Small intestine (tissue), 7 donors: ENCODE results near the gene LIMS2. TPM values are rescaled to one million over a fixed set of nuclear protein-coding genes. Genes with fewer than 3 reads are reported as not detected.

ENCODE experiments used
- DNase-seq, 2 donors: peaks; one replicate each; pipeline versions ENCODE4 v3.0.0 to v3.0.0-alpha.2; 2013
- FAIRE-seq: peaks from 2 replicates; lab custom pipeline; 2012; peaks lifted over from hg19 to GRCh38; lab: Jason Lieb, UNC
- H3K27ac ChIP-seq, 3 donors: one replicate each; pipeline ENCODE4 v1.5.1; 2013; ENCODE audit warnings: low read length in 2 of 3, mild to moderate bottlenecking in 2 of 3, control low read depth in 1 of 3, inconsistent platforms in 1 of 3, low read depth in 1 of 3, moderate library complexity in 1 of 3
- H3K27me3 ChIP-seq, 3 donors: one replicate each; pipeline ENCODE4 v1.6.1; 2013; ENCODE audit warnings: low read length in 3 of 3, inconsistent platforms in 1 of 3; ENCODE audit not compliant: control insufficient read depth in 3 of 3, insufficient read depth in 3 of 3
- H3K36me3 ChIP-seq, 3 donors: one replicate each; pipeline ENCODE4 v1.6.1; 2013; ENCODE audit warnings: low read length in 3 of 3, inconsistent platforms in 1 of 3, low read depth in 1 of 3, mild to moderate bottlenecking in 1 of 3, moderate library complexity in 1 of 3; ENCODE audit not compliant: control insufficient read depth in 3 of 3, insufficient read depth in 2 of 3
- H3K4me1 ChIP-seq, 3 donors: one replicate each; pipeline ENCODE4 v1.6.1; 2013; ENCODE audit warnings: low read length in 2 of 3, inconsistent platforms in 1 of 3, low read depth in 1 of 3, mild to moderate bottlenecking in 1 of 3, moderate library complexity in 1 of 3; ENCODE audit not compliant: control insufficient read depth in 3 of 3, insufficient read depth in 2 of 3
- H3K4me3 ChIP-seq, 3 donors: one replicate each; pipeline ENCODE4 v1.5.1; 2013; ENCODE audit warnings: low read length in 3 of 3, control low read depth in 1 of 3, inconsistent platforms in 1 of 3, low read depth in 1 of 3, mild to moderate bottlenecking in 1 of 3, moderate library complexity in 1 of 3
- H3K9me3 ChIP-seq, 2 donors: one replicate each; pipeline ENCODE4 v1.6.1; 2013; ENCODE audit warnings: low read depth in 1 of 2, low read length in 1 of 2; ENCODE audit not compliant: control insufficient read depth in 2 of 2, insufficient read depth in 1 of 2
- WGBS, 3 donors: extraction: QIAGEN DNeasy Blood & Tissue Kit; methylation state at CpG; one replicate each; pipeline ENCODE4 v1.1.7; 2013; 5-methylcytosine and 5-hydroxymethylcytosine counted together
- polyA plus RNA-seq, 4 donors: library from polyadenylated mRNA; stranded (reverse) in 3 of 4; unstranded in 1 of 4; fragments of 200-250 nt in 3 of 4; fragments of 120-200 nt in 1 of 4; gene quantifications; one replicate each; pipeline versions ENCODE4 v1.2.1 to v1.2.3, GENCODE V29; 2013
- donor health status: healthy with polysubstance abuse.
- donor health status: control.
- donor health status: control.
- donor health status: Bipolar disorder and iron deficiency.
- donor health status: healthy.

Gene LIMS2
- polyA plus RNA-seq, 4 donors: 2.2 to 39.5 (median 8.6) TPM

DNA sequence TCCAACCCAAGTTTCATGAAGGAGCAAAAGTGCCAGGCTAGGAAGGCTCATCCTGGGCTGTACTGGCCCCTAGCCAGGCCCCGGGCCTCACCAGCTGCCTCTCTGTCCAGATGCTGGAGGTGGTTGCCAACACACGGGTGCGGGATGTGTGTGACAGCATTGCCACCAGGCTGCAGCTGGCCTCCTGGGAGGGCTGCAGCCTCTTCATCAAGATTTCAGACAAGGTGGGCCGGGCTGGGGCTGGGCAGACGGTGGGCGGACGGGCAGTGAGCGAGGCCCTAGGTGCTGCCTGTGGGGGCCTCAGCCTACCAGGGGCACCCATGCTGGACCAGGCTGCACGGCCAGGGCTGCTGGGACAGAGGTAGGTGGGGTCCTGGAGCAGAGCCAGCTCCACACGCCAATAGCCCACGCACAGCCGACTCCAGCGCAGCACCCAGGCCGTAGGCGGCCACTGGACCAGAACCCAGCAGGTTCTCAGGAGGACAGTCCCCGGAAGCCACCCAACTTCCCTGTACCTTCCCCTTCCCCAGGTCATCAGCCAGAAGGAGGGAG, 41.2 kb downstream of the LIMS2 start:
- peaks cover 0 to 100% (median 15%) of the 10 kb centered on the region in 3 donors for H3K36me3 ChIP-seq
- H3K27ac ChIP-seq: no peak overlapping the region
- no peak for DNase-seq
- H3K27me3 ChIP-seq: no peaks in the 10 kb centered on the region
- peaks cover 0 to 39% (median 0%) of the 10 kb centered on the region in 3 donors for H3K4me1 ChIP-seq
- FAIRE-seq: no peak
- H3K9me3 ChIP-seq: no peaks in the 10 kb centered on the region
- H3K4me3 ChIP-seq: no peak overlapping the region
- WGBS, 3 donors: 76 to 90% (median 85%) methylated on average over 16 of the region's 16 CpGs

DNA sequence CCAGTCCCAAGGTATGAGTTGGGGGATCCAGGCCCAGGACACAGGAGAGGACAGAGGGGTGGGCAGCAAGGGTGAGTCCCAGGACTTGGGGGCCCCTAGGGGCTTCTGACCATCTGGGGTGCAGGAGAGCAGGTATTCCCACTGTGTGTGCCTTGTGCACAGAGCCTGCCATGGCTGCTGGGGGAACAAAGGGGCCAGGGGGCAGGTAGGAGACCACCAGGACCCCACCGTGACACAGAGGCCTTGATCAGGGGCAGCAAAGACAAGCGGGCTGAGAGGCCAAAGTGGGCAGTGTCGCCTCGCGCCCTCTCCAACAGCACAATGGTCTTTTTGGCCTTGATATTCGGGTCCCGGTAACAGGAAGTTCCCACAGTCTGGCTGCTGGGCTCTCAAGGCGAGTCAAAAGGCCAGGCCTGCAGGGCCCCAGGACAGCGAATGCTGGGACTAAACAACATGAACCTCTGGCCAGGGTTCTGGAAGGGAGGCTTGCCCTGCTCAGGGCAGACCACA, 41.7 kb downstream of the LIMS2 start:
- Histone ChIP-seq H3K4me1 (peaks cover 0 to 39% (median 0%) of the 10 kb centered on the region in 3 donors), H3K36me3 (peaks cover 0 to 100% (median 17%) of the 10 kb centered on the region in 3 donors), H3K9me3 (no peaks in the 10 kb centered on the region), H3K27me3 (no peaks in the 10 kb centered on the region), H3K27ac (no peak overlapping the region), H3K4me3 (no peak overlapping the region)
- FAIRE-seq (no peak), DNase-seq (no peak)
- 74 to 93% (median 89%) methylated on average over 9 of the region's 9 CpGs for WGBS, 3 donors

GRCh38 chr2:127632592-127633489, 42.5 kb downstream of the LIMS2 start:
- DNase-seq (no peak), FAIRE-seq (no peak)
- H3K27ac ChIP-seq: no peak overlapping the region
- H3K27me3 ChIP-seq: no peaks in the 10 kb centered on the region
- H3K4me1 ChIP-seq: peaks cover 0 to 36% (median 0%) of the 10 kb centered on the region in 3 donors
- WGBS, 3 donors: 80 to 87% (median 81%) methylated on average over 23 to 25 of the region's 25 CpGs
- peaks cover 0 to 100% (median 17%) of the 10 kb centered on the region in 3 donors for H3K36me3 ChIP-seq
- no peak overlapping the region for H3K4me3 ChIP-seq
- no peaks in the 10 kb centered on the region for H3K9me3 ChIP-seq

- no peak for DNase-seq
- H3K27ac ChIP-seq: no peak overlapping the region
Measured at GRCh38 chr2:127631997-127632581, 43.2 kb downstream of the LIMS2 start.

GRCh38 chr2:127631541-127631996, 43.8 kb downstream of the LIMS2 start:
- no peak overlapping the region for H3K4me3 ChIP-seq
- DNase-seq (no peak), FAIRE-seq (no peak)
- WGBS, 3 donors: 85 to 92% (median 92%) methylated on average over 15 to 16 of the region's 16 CpGs
- peaks cover 0 to 100% (median 13%) of the 10 kb centered on the region in 3 donors for H3K36me3 ChIP-seq
- no peaks in the 10 kb centered on the region for H3K9me3 ChIP-seq
- no peak overlapping the region for H3K27ac ChIP-seq
- peaks cover 0 to 23% (median 0%) of the 10 kb centered on the region in 3 donors for H3K4me1 ChIP-seq
- H3K27me3 ChIP-seq: no peaks in the 10 kb centered on the region

More at GRCh38 chr2:127631997-127632581, 43.2 kb downstream of the LIMS2 start:
- no peak for FAIRE-seq
- Histone ChIP-seq H3K27me3 (no peaks in the 10 kb centered on the region), H3K4me3 (no peak overlapping the region), H3K36me3 (peaks cover 0 to 100% (median 15%) of the 10 kb centered on the region in 3 donors), H3K4me1 (peaks cover 0 to 28% (median 0%) of the 10 kb centered on the region in 3 donors), H3K9me3 (no peaks in the 10 kb centered on the region)
- WGBS, 3 donors: 87 to 94% (median 92%) methylated on average over 13 to 17 of the region's 17 CpGs

- H3K4me3 ChIP-seq: no peak overlapping the region
- FAIRE-seq (no peak), DNase-seq (no peak)
- 90 to 95% (median 95%) methylated on average over 25 of the region's 25 CpGs for WGBS, 3 donors
- no peaks in the 10 kb centered on the region for H3K27me3 ChIP-seq
- H3K9me3 ChIP-seq: no peaks in the 10 kb centered on the region
- H3K27ac ChIP-seq: no peak overlapping the region
- H3K4me1 ChIP-seq: peaks cover 0 to 17% (median 0%) of the 10 kb centered on the region in 3 donors
- H3K36me3 ChIP-seq: peaks cover 0 to 100% (median 14%) of the 10 kb centered on the region in 3 donors
Measured at GRCh38 chr2:127630864-127631540, 44.3 kb downstream of the LIMS2 start.

- H3K36me3 ChIP-seq: peaks cover 0 to 100% (median 16%) of the 10 kb centered on the region in 3 donors
- FAIRE-seq: no peak
Measured at GRCh38 chr2:127630096-127630863, 45.0 kb downstream of the LIMS2 start.

More at GRCh38 chr2:127630096-127630863, 45.0 kb downstream of the LIMS2 start:
- no peak for DNase-seq
- Histone ChIP-seq H3K9me3 (no peaks in the 10 kb centered on the region), H3K27ac (no peak overlapping the region), H3K27me3 (no peaks in the 10 kb centered on the region), H3K4me3 (no peak overlapping the region), H3K4me1 (peaks cover 0 to 10% (median 0%) of the 10 kb centered on the region in 3 donors)
- 69 to 73% (median 72%) methylated on average over 10 of the region's 10 CpGs for WGBS, 3 donors
